CD8-positive, alpha-beta memory T cell (primary cell): ENCODE measurements around the gene TMEM11. TPM values are rescaled to one million over a fixed set of nuclear protein-coding genes. Genes with fewer than 3 reads are reported as not detected.

Experiments
- CTCF ChIA-PET: fragments of 350-600 bp; sonication (Branson Sonifier 250); formaldehyde crosslinking; loops from one replicate; lab custom pipeline; 2021; ENCODE audit warnings: antibody characterized with exemption; lab: Charles Lee
- POLR2A ChIA-PET: fragments of 350-600 bp; sonication (Branson Sonifier 250); formaldehyde crosslinking; loops from one replicate; lab custom pipeline; 2021; ENCODE audit warnings: antibody characterized with exemption; lab: Charles Lee
- DNase-seq, 5 donors: peaks; one replicate each; pipeline versions ENCODE4 v3.0.0 to v3.0.0-alpha.2; 2020 to 2022; ENCODE audit warnings: mixed read lengths in 1 of 5
- H3K27ac ChIP-seq: one replicate; pipeline ENCODE4 v1.7.0; 2013; ENCODE audit warnings: low read depth, mild to moderate bottlenecking, low read length, moderate library complexity
- H3K27me3 ChIP-seq: 2 replicates; pipeline ENCODE4 v1.7.0; 2013; ENCODE audit warnings: low read length, mild to moderate bottlenecking; ENCODE audit not compliant: insufficient read depth, poor library complexity, severe bottlenecking
- H3K36me3 ChIP-seq: 2 replicates; pipeline ENCODE4 v1.7.0; 2013; ENCODE audit warnings: mild to moderate bottlenecking, low read length, moderate library complexity; ENCODE audit not compliant: insufficient read depth
- H3K4me1 ChIP-seq: 2 replicates; pipeline ENCODE4 v1.7.0; 2013; ENCODE audit warnings: mild to moderate bottlenecking, low read length, moderate library complexity; ENCODE audit not compliant: insufficient read depth
- H3K4me3 ChIP-seq: 2 replicates; pipeline ENCODE4 v1.7.0; 2013; ENCODE audit warnings: mild to moderate bottlenecking, low read length
- H3K9me3 ChIP-seq: 2 replicates; pipeline ENCODE4 v1.7.0; 2013; ENCODE audit warnings: mild to moderate bottlenecking, low read length
- H3K27ac Mint-ChIP-seq, 8 donors: one replicate each; pipeline ENCODE4 v1.8.0; 2020 to 2021; ENCODE audit warnings: mixed read lengths in 8 of 8, mild to moderate bottlenecking in 6 of 8, inconsistent platforms in 3 of 8, moderate library complexity in 3 of 8
- H3K27me3 Mint-ChIP-seq, 2 donors: one replicate each; pipeline ENCODE4 v1.8.0; 2020 to 2021; ENCODE audit warnings: mixed read lengths in 2 of 2, mild to moderate bottlenecking in 1 of 2, moderate library complexity in 1 of 2
- H3K36me3 Mint-ChIP-seq, 3 donors: one replicate each; pipeline ENCODE4 v1.8.0; 2020 to 2021; ENCODE audit warnings: mixed read lengths in 3 of 3, inconsistent platforms in 1 of 3, mild to moderate bottlenecking in 1 of 3
- H3K4me1 Mint-ChIP-seq, 3 donors: one replicate each; pipeline ENCODE4 v1.8.0; 2020 to 2021; ENCODE audit warnings: mixed read lengths in 3 of 3, inconsistent platforms in 1 of 3, mild to moderate bottlenecking in 1 of 3
- H3K4me3 Mint-ChIP-seq, 7 donors: one replicate each; pipeline ENCODE4 v1.8.0; 2020 to 2021; ENCODE audit warnings: mixed read lengths in 7 of 7, mild to moderate bottlenecking in 6 of 7, moderate library complexity in 4 of 7, inconsistent platforms in 2 of 7
- H3K9me3 Mint-ChIP-seq, 5 donors: one replicate each; pipeline ENCODE4 v1.8.0; 2020 to 2022; ENCODE audit warnings: mixed read lengths in 5 of 5, mild to moderate bottlenecking in 3 of 5, moderate library complexity in 2 of 5, inconsistent platforms in 1 of 5
- polyA plus RNA-seq: library from polyadenylated mRNA; unstranded; fragments of 300-500 nt; fragmentation: Illumina TruSeq; gene quantifications from one replicate; pipeline ENCODE4 v1.2.3, GENCODE V29; 2021
- total RNA-seq, 2 experiments: library from RNA; stranded (reverse); gene quantifications; one replicate each; pipeline ENCODE4 v1.2.3, GENCODE V29; 2021

Gene TMEM11
- total and polyA plus RNA-seq, 3 experiments from 2014 or later = 26.1 to 37.4 (median 29.8) TPM

GRCh38 chr17:21214777-21215541 lies 998 bp upstream of the TMEM11 start:
- Histone ChIP-seq H3K4me3 (peak overlapping the region; percentile 93), H3K9me3 (no peaks in the 10 kb centered on the region), H3K4me1 (peaks cover 44% of the 10 kb centered on the region), H3K27me3 (no peaks in the 10 kb centered on the region), H3K36me3 (peaks cover 8% of the 10 kb centered on the region), H3K27ac (peak overlapping the region; percentile 86)
- H3K9me3 Mint-ChIP-seq = no peaks in the 10 kb centered on the region
- H3K27me3 Mint-ChIP-seq = peaks cover 0 to 3% of the 10 kb centered on the region in 2 donors
- peaks cover 0 to 20% (median 2%) of the 10 kb centered on the region in 3 donors for H3K36me3 Mint-ChIP-seq
- H3K27ac Mint-ChIP-seq = peak overlapping the region; percentile 85 to 95 (median 90)
- peaks cover 41 to 55% (median 54%) of the 10 kb centered on the region in 3 donors for H3K4me1 Mint-ChIP-seq
- no peak for DNase-seq
- POLR2A ChIA-PET = interaction anchor here (0.9 to 1.1 kb wide), 2 partner anchors 20 to 60 kb away, joined by 3 read pairs; no protein-coding TSS in a partner anchor
- peak overlapping the region; percentile 89 to 96 (median 92) for H3K4me3 Mint-ChIP-seq
- CTCF ChIA-PET = interaction anchor here (0.7 to 1.3 kb wide), 3 partner anchors 30 to 95 kb away, joined by 3 to 5 read pairs (median 3); no protein-coding TSS in a partner anchor

- no peaks in the 10 kb centered on the region for H3K27me3 Mint-ChIP-seq
- peaks cover 8% of the 10 kb centered on the region for H3K36me3 ChIP-seq
- H3K4me3 Mint-ChIP-seq = peak overlapping the region; percentile 89 to 96 (median 92)
- POLR2A ChIA-PET = interaction anchor here (0.6 kb wide), 1 partner anchor 10 kb away, joined by 3 read pairs; no protein-coding TSS in a partner anchor
- no peaks in the 10 kb centered on the region for H3K9me3 ChIP-seq
- H3K36me3 Mint-ChIP-seq = peaks cover 0 to 28% (median 2%) of the 10 kb centered on the region in 3 donors
- H3K4me1 ChIP-seq = peaks cover 44% of the 10 kb centered on the region
- peak in 2 of 5 donors; percentile 15 to 37 for DNase-seq
- CTCF ChIA-PET = interaction anchor here (0.7 to 2.0 kb wide), 5 partner anchors 10 to 298 kb away, joined by 3 to 5 read pairs (median 3); partner anchors contain the start of gene USP22
- H3K27me3 ChIP-seq = no peaks in the 10 kb centered on the region
- peak overlapping the region; percentile 93 for H3K4me3 ChIP-seq
- peak overlapping the region in 7 of 8 donors; percentile 84 to 99 (median 92) for H3K27ac Mint-ChIP-seq
- H3K27ac ChIP-seq = peak overlapping the region; percentile 86
- H3K9me3 Mint-ChIP-seq = no peaks in the 10 kb centered on the region
- H3K4me1 Mint-ChIP-seq = peaks cover 42 to 62% (median 59%) of the 10 kb centered on the region in 3 donors
These were observed 335 bp downstream of the TMEM11 start for GRCh38 chr17:21213638-21214014.

- no peaks in the 10 kb centered on the region for H3K27me3 Mint-ChIP-seq
- no peak for DNase-seq
- H3K4me1 ChIP-seq = peaks cover 44% of the 10 kb centered on the region
- CTCF ChIA-PET = interaction anchor here (0.7 to 2.0 kb wide), 5 partner anchors 9 to 299 kb away, joined by 3 to 5 read pairs (median 3); partner anchors contain the start of gene USP22
- H3K27ac ChIP-seq = peak overlapping the region; percentile 86
- H3K4me1 Mint-ChIP-seq = peaks cover 44 to 65% (median 63%) of the 10 kb centered on the region in 3 donors
- H3K9me3 Mint-ChIP-seq = no peaks in the 10 kb centered on the region
- peak overlapping the region; percentile 93 for H3K4me3 ChIP-seq
- peak overlapping the region; percentile 89 to 96 (median 92) for H3K4me3 Mint-ChIP-seq
- peaks cover 0 to 31% (median 2%) of the 10 kb centered on the region in 3 donors for H3K36me3 Mint-ChIP-seq
- POLR2A ChIA-PET = interaction anchor here (1.6 kb wide), 1 partner anchor 63 kb away, joined by 3 read pairs; no protein-coding TSS in a partner anchor
- H3K9me3 ChIP-seq = no peaks in the 10 kb centered on the region
- H3K27ac Mint-ChIP-seq = peak overlapping the region in 7 of 8 donors; percentile 59 to 95 (median 91)
- no peaks in the 10 kb centered on the region for H3K27me3 ChIP-seq
- H3K36me3 ChIP-seq = peaks cover 8% of the 10 kb centered on the region
These were observed 929 bp downstream of the TMEM11 start for GRCh38 chr17:21212826-21213637.

GRCh38 chr17:21211825-21212479 lies 2.0 kb downstream of the TMEM11 start:
- peaks cover 8% of the 10 kb centered on the region for H3K36me3 ChIP-seq

GRCh38 chr17:21210411-21211076 lies 3.4 kb downstream of the TMEM11 start:
- peaks cover 49 to 70% (median 63%) of the 10 kb centered on the region in 3 donors for H3K4me1 Mint-ChIP-seq
- peaks cover 39% of the 10 kb centered on the region for H3K4me1 ChIP-seq
- peak overlapping the region in 2 of 7 donors; percentile 1 to 55 for H3K4me3 Mint-ChIP-seq
- ChIA-PET POLR2A (no interaction called here), CTCF (no interaction called here)
- peak overlapping the region in 4 of 8 donors; percentile 15 to 79 (median 44) for H3K27ac Mint-ChIP-seq
- no peak for DNase-seq
- peaks cover 8% of the 10 kb centered on the region for H3K36me3 ChIP-seq
- H3K27me3 Mint-ChIP-seq = no peaks in the 10 kb centered on the region
- H3K27me3 ChIP-seq = no peaks in the 10 kb centered on the region
- no peaks in the 10 kb centered on the region for H3K9me3 Mint-ChIP-seq
- H3K36me3 Mint-ChIP-seq = peaks cover 0 to 44% (median 2%) of the 10 kb centered on the region in 3 donors
- H3K4me3 ChIP-seq = no peak overlapping the region
- no peak overlapping the region for H3K27ac ChIP-seq
- H3K9me3 ChIP-seq = no peaks in the 10 kb centered on the region

More at GRCh38 chr17:21211825-21212479, 2.0 kb downstream of the TMEM11 start:
- Mint-ChIP-seq H3K4me3 (peak overlapping the region; percentile 66 to 96 (median 90)), H3K27ac (peak overlapping the region; percentile 27 to 92 (median 79)), H3K4me1 (peaks cover 45 to 66% (median 62%) of the 10 kb centered on the region in 3 donors), H3K27me3 (no peaks in the 10 kb centered on the region), H3K9me3 (no peaks in the 10 kb centered on the region), H3K36me3 (peaks cover 0 to 34% (median 2%) of the 10 kb centered on the region in 3 donors)
- Histone ChIP-seq H3K9me3 (no peaks in the 10 kb centered on the region), H3K4me3 (no peak overlapping the region), H3K4me1 (peaks cover 44% of the 10 kb centered on the region), H3K27ac (no peak overlapping the region), H3K27me3 (no peaks in the 10 kb centered on the region)
- ChIA-PET CTCF (no interaction called here), POLR2A (interaction anchor here (1.6 kb wide), 1 partner anchor 64 kb away, joined by 3 read pairs; no protein-coding TSS in a partner anchor)
- no peak for DNase-seq

- Histone ChIP-seq H3K9me3 (no peaks in the 10 kb centered on the region), H3K4me1 (peaks cover 33% of the 10 kb centered on the region), H3K4me3 (no peak overlapping the region), H3K27me3 (no peaks in the 10 kb centered on the region), H3K27ac (no peak overlapping the region), H3K36me3 (peaks cover 8% of the 10 kb centered on the region)
- ChIA-PET POLR2A (no interaction called here), CTCF (no interaction called here)
- Mint-ChIP-seq H3K36me3 (peaks cover 0 to 49% (median 2%) of the 10 kb centered on the region in 3 donors), H3K4me3 (peak overlapping the region in 1 of 7 donors; percentile 55), H3K27me3 (no peaks in the 10 kb centered on the region), H3K27ac (peak overlapping the region in 3 of 8 donors; percentile 18 to 72 (median 54)), H3K9me3 (no peaks in the 10 kb centered on the region), H3K4me1 (peaks cover 47 to 70% (median 59%) of the 10 kb centered on the region in 3 donors)
- no peak for DNase-seq
These were observed 4.3 kb downstream of the TMEM11 start for GRCh38 chr17:21209511-21210175.
